ENCODE data around the gene XPO4.

GRCh38 chr13:20810808-20811207 is 91.7 kb downstream of the XPO4 start:
- no peak for TF ChIP-seq CTCF (IDR thresholded peaks at IDR 0.05; ENCODE audit: low read depth, low read length)
- no peak for TF ChIP-seq EZH2phosphoT487 (IDR thresholded peaks at IDR 0.05; ENCODE audit: low read depth)

Measured in OCI-LY3 (cell line).